ENCODE data around the gene MKX.

GRCh38 chr10:27748601-27749000, 3.0 kb upstream of the MKX start:
- TF ChIP-seq CTCF (conservative IDR thresholded peaks at IDR 0.05; ENCODE audit: low read length) (no peak), EZH2phosphoT487 (IDR thresholded peaks at IDR 0.05; ENCODE audit: borderline replicate concordance) (no peak)
